ENCODE data around the gene JTB.

DNA sequence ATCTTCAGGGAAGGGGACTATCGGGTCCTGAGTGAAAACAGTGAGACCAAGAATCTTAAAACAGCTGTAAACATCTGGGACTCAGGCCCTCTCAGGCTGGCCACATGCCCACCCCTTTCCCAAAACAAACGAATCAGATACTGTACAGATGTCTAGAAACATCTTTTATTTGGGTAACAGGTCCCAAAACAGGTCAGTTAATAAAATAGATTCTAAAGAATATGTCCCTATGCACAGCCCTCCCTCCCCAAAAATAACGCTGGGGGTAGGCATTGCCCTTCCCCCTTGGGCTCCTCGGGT is 18.6 kb downstream of the JTB start:
- no peak for TF ChIP-seq POLR2A (IDR thresholded peaks at IDR 0.05)
- TF ChIP-seq, protein P1, sequence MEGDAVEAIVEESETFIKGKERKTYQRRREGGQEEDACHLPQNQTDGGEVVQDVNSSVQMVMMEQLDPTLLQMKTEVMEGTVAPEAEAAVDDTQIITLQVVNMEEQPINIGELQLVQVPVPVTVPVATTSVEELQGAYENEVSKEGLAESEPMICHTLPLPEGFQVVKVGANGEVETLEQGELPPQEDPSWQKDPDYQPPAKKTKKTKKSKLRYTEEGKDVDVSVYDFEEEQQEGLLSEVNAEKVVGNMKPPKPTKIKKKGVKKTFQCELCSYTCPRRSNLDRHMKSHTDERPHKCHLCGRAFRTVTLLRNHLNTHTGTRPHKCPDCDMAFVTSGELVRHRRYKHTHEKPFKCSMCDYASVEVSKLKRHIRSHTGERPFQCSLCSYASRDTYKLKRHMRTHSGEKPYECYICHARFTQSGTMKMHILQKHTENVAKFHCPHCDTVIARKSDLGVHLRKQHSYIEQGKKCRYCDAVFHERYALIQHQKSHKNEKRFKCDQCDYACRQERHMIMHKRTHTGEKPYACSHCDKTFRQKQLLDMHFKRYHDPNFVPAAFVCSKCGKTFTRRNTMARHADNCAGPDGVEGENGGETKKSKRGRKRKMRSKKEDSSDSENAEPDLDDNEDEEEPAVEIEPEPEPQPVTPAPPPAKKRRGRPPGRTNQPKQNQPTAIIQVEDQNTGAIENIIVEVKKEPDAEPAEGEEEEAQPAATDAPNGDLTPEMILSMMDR (IDR thresholded peaks at IDR 0.05): no peak
- TF ChIP-seq POLR2AphosphoS5 (IDR thresholded peaks at IDR 0.05): no peak
- TF ChIP-seq EP300 (IDR thresholded peaks at IDR 0.05; ENCODE audit: low read depth): no peak

Data from transverse colon (tissue), 4 donors.